ENCODE results near the gene CELSR2. TPM values are rescaled to one million over a fixed set of nuclear protein-coding genes. Genes with fewer than 3 reads are reported as not detected.
A peak's percentile ranks its signal among the peaks of the same experiment; 100 is the strongest.

CELSR2 gene
- total RNA-seq, 4 donors from 2014 or later: 86.4 to 109 (median 102) TPM

DNA sequence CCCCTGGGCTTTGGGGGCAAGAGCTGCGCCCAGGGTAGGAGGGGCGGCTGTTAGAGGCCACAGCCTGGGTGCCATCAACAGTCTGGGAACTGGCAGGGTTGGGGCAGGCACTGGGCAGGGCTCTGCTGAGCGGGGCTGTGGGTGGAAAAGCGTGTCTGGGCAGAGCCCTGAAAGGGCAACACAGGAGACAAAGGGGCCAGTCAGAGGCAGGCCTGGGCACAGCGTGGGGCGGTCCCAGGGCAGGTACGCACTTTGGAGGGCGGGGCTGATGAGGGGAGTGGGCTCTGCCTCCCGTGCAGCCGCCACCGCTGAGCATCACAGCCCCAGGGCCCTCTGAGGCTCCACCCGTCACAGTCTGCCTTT is 13.9 kb downstream of the CELSR2 start:
- DNase-seq (ENCODE audit: low spot score in 2 of 2): peak in 1 of 2 donors; percentile 79
- TF ChIP-seq POLR2A (IDR thresholded peaks at IDR 0.05): no peak
- TF ChIP-seq CTCF (IDR thresholded peaks at IDR 0.05): no peak
- intact Hi-C loops (cut with DNase I; ENCODE audit: low total_unique reads): loop anchor here (5.0 kb wide), 1 partner anchor 139 kb away; no protein-coding TSS in a partner anchor
- WGBS, 2 donors: 31 to 39% methylated on average over 9 to 11 of the region's 12 CpGs
- no peak overlapping the region for H3K4me3 ChIP-seq (ENCODE audit: low read depth, poor library complexity, severe bottlenecking)

DNA sequence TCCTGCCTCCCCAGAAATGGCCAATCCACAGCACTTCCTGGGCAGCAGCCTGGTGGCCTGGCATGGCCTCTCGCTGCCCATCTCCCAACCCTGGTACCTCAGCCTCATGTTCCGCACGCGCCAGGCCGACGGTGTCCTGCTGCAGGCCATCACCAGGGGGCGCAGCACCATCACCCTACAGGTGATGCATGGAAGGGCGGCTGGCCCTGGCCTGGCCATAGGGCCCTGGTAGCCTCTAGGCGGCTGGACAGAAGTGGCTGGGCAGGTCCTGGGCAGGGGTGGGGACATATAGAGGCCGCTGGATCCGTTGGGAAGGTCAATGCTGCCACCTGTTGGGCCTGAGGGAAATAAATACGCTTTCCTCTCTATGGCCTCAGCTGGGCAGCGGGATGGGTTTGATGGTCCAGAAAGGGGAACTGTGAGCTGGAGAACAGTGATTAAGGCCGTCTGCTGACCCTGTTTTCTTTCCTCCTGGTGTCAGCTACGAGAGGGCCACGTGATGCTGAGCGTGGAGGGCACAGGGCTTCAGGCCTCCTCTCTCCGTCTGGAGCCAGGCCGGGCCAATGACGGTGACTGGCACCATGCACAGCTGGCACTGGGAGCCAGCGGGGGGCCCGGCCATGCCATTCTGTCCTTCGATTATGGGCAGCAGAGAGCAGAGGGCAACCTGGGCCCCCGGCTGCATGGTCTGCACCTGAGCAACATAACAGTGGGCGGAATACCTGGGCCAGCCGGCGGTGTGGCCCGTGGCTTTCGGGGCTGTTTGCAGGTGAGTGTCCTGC is 14.4 kb downstream of the CELSR2 start:
- WGBS, 2 donors: 43 to 46% methylated on average over 24 of the region's 29 CpGs
- intact Hi-C loops (cut with DNase I; ENCODE audit: low total_unique reads): loop anchor here (5.0 kb wide), 1 partner anchor 139 kb away; no protein-coding TSS in a partner anchor
- TF ChIP-seq POLR2A (IDR thresholded peaks at IDR 0.05) (no peak), CTCF (IDR thresholded peaks at IDR 0.05) (peak in 1 of 3 donors; percentile 97)
- no peak overlapping the region for H3K4me3 ChIP-seq (ENCODE audit: low read depth, poor library complexity, severe bottlenecking)
- peak; percentile 73 to 96 for DNase-seq (ENCODE audit: low spot score in 2 of 2)

DNA sequence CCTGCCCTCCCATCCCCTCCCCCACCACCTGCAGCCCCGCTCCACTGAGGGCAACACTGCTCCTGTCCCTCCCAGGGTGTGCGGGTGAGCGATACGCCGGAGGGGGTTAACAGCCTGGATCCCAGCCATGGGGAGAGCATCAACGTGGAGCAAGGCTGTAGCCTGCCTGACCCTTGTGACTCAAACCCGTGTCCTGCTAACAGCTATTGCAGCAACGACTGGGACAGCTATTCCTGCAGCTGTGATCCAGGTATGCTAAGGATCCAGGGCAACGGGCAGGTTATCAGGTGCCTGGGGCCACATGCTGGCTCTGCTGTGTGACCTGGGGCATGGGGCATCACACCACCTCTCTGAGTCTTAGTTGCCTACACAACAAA is 15.0 kb downstream of the CELSR2 start:
- 73 to 76% methylated on average over 7 to 9 of the region's 9 CpGs for WGBS, 2 donors
- intact Hi-C loops (cut with DNase I; ENCODE audit: low total_unique reads): loop anchor here (5.0 kb wide), 1 partner anchor 138 kb away; no protein-coding TSS in a partner anchor
- TF ChIP-seq POLR2A (IDR thresholded peaks at IDR 0.05) (no peak), CTCF (IDR thresholded peaks at IDR 0.05) (no peak)
- no peak for DNase-seq (ENCODE audit: low spot score in 2 of 2)
- H3K4me3 ChIP-seq (ENCODE audit: low read depth, poor library complexity, severe bottlenecking): no peak overlapping the region

GRCh38 chr1:109265016-109265415 is 15.7 kb downstream of the CELSR2 start:
- intact Hi-C loops (cut with DNase I; ENCODE audit: low total_unique reads): no loop called here
- no peak overlapping the region for H3K4me3 ChIP-seq (ENCODE audit: low read depth, poor library complexity, severe bottlenecking)
- TF ChIP-seq POLR2A (IDR thresholded peaks at IDR 0.05): no peak
- TF ChIP-seq CTCF (IDR thresholded peaks at IDR 0.05): no peak
- DNase-seq (ENCODE audit: low spot score in 2 of 2): no peak
- WGBS, 2 donors: 87% methylated on average over 4 of the region's 4 CpGs; no CpG with 5 or more reads in 1 of the 2 donors

DNA sequence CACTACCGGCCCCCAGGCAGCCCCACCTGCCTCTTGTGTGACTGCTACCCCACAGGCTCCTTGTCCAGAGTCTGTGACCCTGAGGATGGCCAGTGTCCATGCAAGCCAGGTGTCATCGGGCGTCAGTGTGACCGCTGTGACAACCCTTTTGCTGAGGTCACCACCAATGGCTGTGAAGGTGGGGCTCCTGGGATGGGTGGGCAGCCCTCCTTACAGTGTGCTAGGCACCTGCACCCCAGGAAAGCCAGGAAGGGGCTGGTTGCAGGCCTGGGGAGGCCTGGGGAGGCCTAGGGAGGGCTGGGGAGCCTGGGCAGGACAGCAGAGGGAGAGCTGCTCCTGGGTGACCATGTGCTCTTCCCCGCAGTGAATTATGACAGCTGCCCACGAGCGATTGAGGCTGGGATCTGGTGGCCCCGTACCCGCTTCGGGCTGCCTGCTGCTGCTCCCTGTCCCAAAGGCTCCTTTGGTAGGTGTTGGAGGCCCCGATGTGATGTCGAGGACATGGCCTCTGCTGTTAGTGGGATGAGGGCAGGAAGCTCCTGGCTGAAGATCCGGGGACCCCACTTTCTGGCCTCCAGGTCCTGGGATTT is 16.5 kb downstream of the CELSR2 start:
- 91 to 95% methylated on average over 12 to 13 of the region's 13 CpGs for WGBS, 2 donors
- H3K4me3 ChIP-seq (ENCODE audit: low read depth, poor library complexity, severe bottlenecking): no peak overlapping the region
- no peak for DNase-seq (ENCODE audit: low spot score in 2 of 2)
- no peak for TF ChIP-seq CTCF (IDR thresholded peaks at IDR 0.05)
- no peak for TF ChIP-seq POLR2A (IDR thresholded peaks at IDR 0.05)
- intact Hi-C loops (cut with DNase I; ENCODE audit: low total_unique reads): no loop called here

Measured in lower leg skin (tissue), 4 donors.